Smooth muscle cell (in vitro differentiated cells): ENCODE measurements around the gene FAM120AOS. TPM values are rescaled to one million over a fixed set of nuclear protein-coding genes. Genes with fewer than 3 reads are reported as not detected.

ENCODE experiments used
- DNase-seq: peaks from one replicate; lab custom pipeline; 2025; ENCODE audit not compliant: unreplicated experiment; lab: John Stamatoyannopoulos, UW
- H2AFZ ChIP-seq: fragments of 200-600 bp; sonication (generic); 2 replicates; pipeline ENCODE4 v1.6.0; 2016; ENCODE audit warnings: antibody characterized with exemption, low read depth, mild to moderate bottlenecking
- H3F3A ChIP-seq: fragments of 200-600 bp; sonication (generic); 2 replicates; pipeline ENCODE4 v1.6.0; 2017; ENCODE audit warnings: antibody characterized with exemption, low read depth
- H3K27ac ChIP-seq: fragments of 200-600 bp; sonication (generic); 2 replicates; pipeline ENCODE4 v1.5.1; 2016; ENCODE audit warnings: low read depth, mild to moderate bottlenecking
- H3K27me3 ChIP-seq: fragments of 200-600 bp; sonication (generic); 2 replicates; pipeline ENCODE4 v1.6.1; 2016; ENCODE audit warnings: low read depth, mild to moderate bottlenecking
- H3K36me3 ChIP-seq: fragments of 200-600 bp; sonication (generic); 2 replicates; pipeline ENCODE4 v1.5.1; 2016; ENCODE audit warnings: low read depth
- H3K4me1 ChIP-seq: fragments of 200-600 bp; sonication (generic); 2 replicates; pipeline ENCODE4 v1.5.1; 2016; ENCODE audit warnings: low read depth
- H3K4me2 ChIP-seq: fragments of 200-600 bp; sonication (generic); 2 replicates; pipeline ENCODE4 v1.6.0; 2016; ENCODE audit warnings: mild to moderate bottlenecking
- H3K4me3 ChIP-seq: fragments of 200-600 bp; sonication (generic); 2 replicates; pipeline ENCODE4 v1.5.1; 2016; ENCODE audit warnings: mild to moderate bottlenecking
- H3K79me2 ChIP-seq: fragments of 200-600 bp; sonication (generic); 2 replicates; pipeline ENCODE4 v1.6.0; 2016; ENCODE audit warnings: low read depth, mild to moderate bottlenecking
- H3K9ac ChIP-seq: fragments of 200-600 bp; sonication (generic); 2 replicates; pipeline ENCODE4 v1.6.0; 2016; ENCODE audit warnings: low read depth
- H3K9me3 ChIP-seq: fragments of 200-600 bp; sonication (generic); replicated peaks from 2 replicates; pipeline ENCODE4 v1.5.1; 2016; ENCODE audit warnings: low read depth
- H4K20me1 ChIP-seq: fragments of 200-600 bp; sonication (generic); 2 replicates; pipeline ENCODE4 v1.6.0; 2016; ENCODE audit warnings: low read depth
- WGBS: methylation state at CpG from one replicate; pipeline ENCODE4 v1.1.7; 2016; ENCODE audit warnings: low lambda C conversion rate; 5-methylcytosine and 5-hydroxymethylcytosine counted together
- polyA plus RNA-seq: library from polyadenylated mRNA; unstranded; fragments of >200 nt; fragmentation: Nextera tagmentation; extraction: Ambion mirVana; gene quantifications from 2 replicates; pipeline ENCODE4 v1.2.1, GENCODE V29; 2016
- total RNA-seq: library from RNA; depleted of rRNA; stranded (reverse); fragments of >200 nt; gene quantifications from 2 replicates; pipeline ENCODE4 v1.2.3, GENCODE V29; 2014
- TF ChIP-seq, protein P1 (sequence below): fragments of 200-600 bp; sonication (generic); IDR thresholded peaks from 2 replicates; pipeline ENCODE4 v1.5.1; 2017; ENCODE audit warnings: borderline replicate concordance, mild to moderate bottlenecking, antibody characterized with exemption; ENCODE audit not compliant: insufficient read depth, poor library complexity, severe bottlenecking

The FAM120AOS gene
- total and polyA plus RNA-seq, 2 experiments from 2014 or later, result 18.7 to 28.8 TPM

DNA sequence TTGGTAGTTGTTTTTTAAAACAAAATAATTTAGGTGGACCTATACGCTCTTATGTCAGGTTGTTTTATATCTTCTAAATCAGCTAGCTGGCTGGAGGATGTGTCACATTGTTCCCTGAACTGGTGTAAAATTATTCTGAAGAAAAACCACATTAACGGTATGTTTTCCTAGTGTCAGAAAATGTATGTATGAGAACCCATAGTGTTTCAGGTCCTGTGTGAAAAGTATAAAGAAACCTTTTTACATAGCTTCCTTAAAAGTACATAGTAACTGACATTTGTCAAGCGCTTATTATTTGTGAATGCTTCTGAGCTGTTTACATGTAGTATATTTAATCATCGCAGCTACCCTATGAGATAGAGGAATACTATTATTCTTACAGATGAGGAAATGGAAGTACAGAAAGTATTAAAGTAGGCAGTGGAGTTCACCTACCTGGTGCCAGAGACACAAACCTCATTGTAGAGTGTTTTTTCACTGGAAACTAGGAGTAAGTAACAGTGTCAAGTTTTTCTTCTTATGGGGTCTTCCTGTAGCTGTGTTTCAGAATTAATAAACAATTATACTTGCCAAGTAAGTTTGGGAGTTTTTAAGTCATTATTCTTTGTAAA lies 10.4 kb upstream of the FAM120AOS start:
- Histone ChIP-seq H3K9ac (no peak overlapping the region), H3F3A (no peaks in the 10 kb centered on the region), H3K4me3 (no peak overlapping the region), H3K4me2 (no peak overlapping the region), H3K36me3 (no peaks in the 10 kb centered on the region), H2AFZ (no peak overlapping the region), H4K20me1 (peaks cover 100% of the 10 kb centered on the region), H3K27ac (no peak overlapping the region), H3K79me2 (peaks cover 100% of the 10 kb centered on the region), H3K27me3 (no peaks in the 10 kb centered on the region), H3K9me3 (no peaks in the 10 kb centered on the region), H3K4me1 (peaks cover 6% of the 10 kb centered on the region)
- 95% methylated on average over 4 of the region's 4 CpGs for WGBS
- no peak for DNase-seq
- TF ChIP-seq, protein P1, sequence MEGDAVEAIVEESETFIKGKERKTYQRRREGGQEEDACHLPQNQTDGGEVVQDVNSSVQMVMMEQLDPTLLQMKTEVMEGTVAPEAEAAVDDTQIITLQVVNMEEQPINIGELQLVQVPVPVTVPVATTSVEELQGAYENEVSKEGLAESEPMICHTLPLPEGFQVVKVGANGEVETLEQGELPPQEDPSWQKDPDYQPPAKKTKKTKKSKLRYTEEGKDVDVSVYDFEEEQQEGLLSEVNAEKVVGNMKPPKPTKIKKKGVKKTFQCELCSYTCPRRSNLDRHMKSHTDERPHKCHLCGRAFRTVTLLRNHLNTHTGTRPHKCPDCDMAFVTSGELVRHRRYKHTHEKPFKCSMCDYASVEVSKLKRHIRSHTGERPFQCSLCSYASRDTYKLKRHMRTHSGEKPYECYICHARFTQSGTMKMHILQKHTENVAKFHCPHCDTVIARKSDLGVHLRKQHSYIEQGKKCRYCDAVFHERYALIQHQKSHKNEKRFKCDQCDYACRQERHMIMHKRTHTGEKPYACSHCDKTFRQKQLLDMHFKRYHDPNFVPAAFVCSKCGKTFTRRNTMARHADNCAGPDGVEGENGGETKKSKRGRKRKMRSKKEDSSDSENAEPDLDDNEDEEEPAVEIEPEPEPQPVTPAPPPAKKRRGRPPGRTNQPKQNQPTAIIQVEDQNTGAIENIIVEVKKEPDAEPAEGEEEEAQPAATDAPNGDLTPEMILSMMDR, result no peak

GRCh38 chr9:93461821-93462220 lies 8.4 kb upstream of the FAM120AOS start:
- no peaks in the 10 kb centered on the region for H3K27me3 ChIP-seq
- no peaks in the 10 kb centered on the region for H3K36me3 ChIP-seq
- no peak overlapping the region for H3K4me2 ChIP-seq
- H3K79me2 ChIP-seq, result peaks cover 100% of the 10 kb centered on the region
- H4K20me1 ChIP-seq, result peaks cover 100% of the 10 kb centered on the region
- TF ChIP-seq, protein P1, result no peak
- no peak overlapping the region for H3K4me3 ChIP-seq
- no peak overlapping the region for H3K27ac ChIP-seq
- 100% methylated on average over 2 of the region's 2 CpGs for WGBS
- no peaks in the 10 kb centered on the region for H3K9me3 ChIP-seq
- H3K4me1 ChIP-seq, result no peaks in the 10 kb centered on the region
- no peak for DNase-seq
- H3F3A ChIP-seq, result peaks cover under 1% of the 10 kb centered on the region
- H2AFZ ChIP-seq, result no peak overlapping the region
- no peak overlapping the region for H3K9ac ChIP-seq

GRCh38 chr9:93461414-93461743 lies 8.0 kb upstream of the FAM120AOS start:
- H3K4me2 ChIP-seq, result no peak overlapping the region
- no peaks in the 10 kb centered on the region for H3K36me3 ChIP-seq

More at GRCh38 chr9:93461414-93461743, 8.0 kb upstream of the FAM120AOS start:
- Histone ChIP-seq H3F3A (peaks cover 4% of the 10 kb centered on the region), H3K4me1 (no peaks in the 10 kb centered on the region), H3K9me3 (no peaks in the 10 kb centered on the region), H3K27me3 (no peaks in the 10 kb centered on the region), H3K79me2 (peaks cover 100% of the 10 kb centered on the region), H4K20me1 (peaks cover 100% of the 10 kb centered on the region), H2AFZ (no peak overlapping the region), H3K27ac (no peak overlapping the region), H3K4me3 (no peak overlapping the region), H3K9ac (no peak overlapping the region)
- no peak for DNase-seq
- TF ChIP-seq, protein P1, result no peak
- 96% methylated on average over 1 of the region's 1 CpG for WGBS
